Measurements from ENCODE around the gene MBTPS2. TPM values are rescaled to one million over a fixed set of nuclear protein-coding genes. Genes with fewer than 3 reads are reported as not detected.

Gene MBTPS2
- total RNA-seq (2011; cell fraction: chromatin; rRNA removed; ENCODE audit: low replicate concordance), result 13.0 and 22.6 TPM in 2 replicates
- 12.0 and 14.2 TPM in 2 replicates for total RNA-seq (2011; cell fraction: nucleolus; rRNA removed)
- total RNA-seq (2011; cell fraction: nucleoplasm; rRNA removed), result 21.8 and 31.3 TPM in 2 replicates
- total RNA-seq (2014; rRNA removed) (2.3 and 3.2 TPM in 2 replicates), total RNA-seq (2014; rRNA removed; fragmentation: Illumina TruSeq; extraction: Trizol) (3.1 and 4.1 TPM in 2 replicates), total RNA-seq (2015; rRNA removed; fragmentation: Illumina TruSeq; extraction: Trizol) (2.5 and 2.7 TPM in 2 replicates), total RNA-seq (2021) (9.6 and 10.4 TPM in 2 replicates), polyA plus RNA-seq (2011; rRNA removed) (13.4 and 18.7 TPM in 2 replicates), polyA plus RNA-seq (2014; fragmentation: Illumina TruSeq; extraction: Trizol) (8.9 and 10.4 TPM in 2 replicates), polyA plus RNA-seq (2014; fragmentation: Nextera tagmentation; extraction: Ambion mirVana) (1 to 10 TPM; 3.9 to 4.0 TPM), polyA plus RNA-seq (2014; rRNA removed) (7.5 and 12.0 TPM in 2 replicates), polyA minus RNA-seq (2011; rRNA and poly(A)+ RNA removed) (27.8 and 31.6 TPM in 2 replicates), Bru-seq, nascent RNA (percentile 69 among the genes with signal in this experiment), BruChase-seq, experiment 1, labeled RNA remaining after a 2-hour chase (percentile 70 among the genes with signal in this experiment), BruChase-seq, experiment 2, labeled RNA remaining after a 6-hour chase (percentile 68 among the genes with signal in this experiment)
- polyA plus RNA-seq (2011; cell fraction: cytosol; rRNA removed), result 5.2 and 10.0 TPM in 2 replicates
- polyA plus RNA-seq (2011; cell fraction: nucleus; rRNA removed), result 7.0 and 7.8 TPM in 2 replicates
- polyA plus RNA-seq (2012), result 7.7 and 11.1 TPM in 2 replicates
- 7.1 and 8.5 TPM in 2 replicates for polyA minus RNA-seq (2011; cell fraction: cytosol; rRNA and poly(A)+ RNA removed)
- polyA minus RNA-seq (2011; cell fraction: nucleus; rRNA and poly(A)+ RNA removed), result 5.9 and 9.3 TPM in 2 replicates
- long read RNA-seq, experiment 1, full-length matches to known transcripts, result 42 of 67 reads
- long read RNA-seq, experiment 1, partial matches to known transcripts, result 9 of 67 reads
- long read RNA-seq, experiment 1, other reads (novel, unspliced or antisense), result 16 of 67 reads
- long read RNA-seq, experiment 2, full-length matches to known transcripts, result 1 of 7 reads
- long read RNA-seq, experiment 2, partial matches to known transcripts, result 0 of 7 reads
- long read RNA-seq, experiment 2, other reads (novel, unspliced or antisense), result 6 of 7 reads
- long read RNA-seq, experiment 3, full-length matches to known transcripts, result 4 of 8 reads
- long read RNA-seq, experiment 3, partial matches to known transcripts, result 4 of 8 reads
- long read RNA-seq, experiment 3, other reads (novel, unspliced or antisense), result 0 of 8 reads

- peak within 1 kb of the TSS; percentile 81 for H3K4me3 ChIP-seq
- DNase-seq (ENCODE audit: extremely low read depth in 1 of 4, low spot score in 3 of 4) (peak; percentile 56 to 92 (median 62)), ATAC-seq (peak; percentile 92), FAIRE-seq (peak; percentile 87)
- intact Hi-C loops (cut with micrococcal nuclease) (loop anchor here (2.0 to 10.0 kb wide), 4 partner anchors 103 to 905 kb away; partner anchors contain the start of gene SMS), in situ Hi-C loops (cut with MboI) (no loop called here)
- ChIA-PET CTCF (ENCODE audit: low intra/inter-chr PET ratio) (interaction anchor here (0.8 to 2.2 kb wide), 4 partner anchors 133 to 146 kb away, joined by 4 to 8 read pairs (median 4); no protein-coding TSS in a partner anchor), POLR2A (interaction anchor here (0.6 to 1.2 kb wide), 3 partner anchors 16 to 21 kb away, joined by 3 to 4 read pairs (median 3); partner anchors contain the start of gene YY2)
- 1% methylated on average over 16 of the region's 61 CpGs for WGBS (ENCODE audit: insufficient coverage, low coverage, missing lambda C conversion rate)
- peak within 1 kb of the TSS; percentile 83 for H3K4me2 ChIP-seq (ENCODE audit: insufficient read depth, low read length)
- peak within 1 kb of the TSS; percentile 88 for H2AFZ ChIP-seq (ENCODE audit: low read depth, low read length)
- no peaks in the 10 kb centered on the region for H3K27me3 ChIP-seq (ENCODE audit: control insufficient read depth in 2 of 2, insufficient read depth in 2 of 2, low read length in 2 of 2)
- H3K36me3 ChIP-seq (ENCODE audit: control insufficient read depth, insufficient read depth, low read length), result peaks cover 6% of the 10 kb centered on the region; the same call in 1 of the 3 replicates
- H4K20me1 ChIP-seq (replicated peaks; ENCODE audit: control insufficient read depth, insufficient read depth, low read length), result no peaks in the 10 kb centered on the region
- peaks cover 17% of the 10 kb centered on the region for H3K79me2 ChIP-seq (ENCODE audit: control insufficient read depth, insufficient read depth, low read length)
- no peaks in the 10 kb centered on the region for H3K9me3 ChIP-seq (replicated peaks; ENCODE audit: control insufficient read depth, insufficient read depth, low read depth, low read length)
- H3K9me1 ChIP-seq (ENCODE audit: control insufficient read depth, insufficient read depth, low read length), result no peaks in the 10 kb centered on the region
- peak within 1 kb of the TSS; percentile 83 to 99 for H3K9ac ChIP-seq (ENCODE audit: insufficient read depth in 1 of 2, low read depth in 2 of 2, low read length in 2 of 2)
- H3K27ac ChIP-seq (ENCODE audit: extremely low read depth, low read depth, low read length), result peak within 1 kb of the TSS; percentile 70
- H3K4me1 ChIP-seq (replicated peaks in 1 of 2; ENCODE audit: control insufficient read depth in 2 of 2, insufficient read depth in 2 of 2, low read length in 2 of 2), result no peaks in the 10 kb centered on the region
- BruUV-seq (replicated peaks), result no TSS peak
- 0 out of 2 replicates have a peak, but pooled peaks have one; percentile 43 for TF ChIP-seq GATAD2A (IDR thresholded peaks at IDR 0.05)
- TF ChIP-seq ZNF583 (CRISPR knock-in tag; IDR thresholded peaks at IDR 0.05), result no peak
- no peak for TF ChIP-seq SMARCB1 (IDR thresholded peaks at IDR 0.05; ENCODE audit: insufficient read length, low read depth)
- no peak for TF ChIP-seq ZNF511 (CRISPR knock-in tag; IDR thresholded peaks at IDR 0.05)
- no peak for TF ChIP-seq ZBTB7A (IDR thresholded peaks at IDR 0.05; ENCODE audit: borderline replicate concordance, control insufficient read depth, low read depth, low read length)
- TF ChIP-seq ZNF696 (CRISPR knock-in tag; conservative IDR thresholded peaks at IDR 0.05), result no peak
- TF ChIP-seq SMAD2 (IDR thresholded peaks at IDR 0.05; ENCODE audit: low read depth, low read length), result no peak
- no peak for TF ChIP-seq CAMTA2 (CRISPR knock-in tag; conservative IDR thresholded peaks at IDR 0.05)
- TF ChIP-seq HINFP (tag; conservative IDR thresholded peaks at IDR 0.05; ENCODE audit: low read depth), result no peak
- no peak for TF ChIP-seq BRF2 (IDR thresholded peaks at IDR 0.05; ENCODE audit: borderline replicate concordance, insufficient read depth, insufficient read length)
- TF ChIP-seq GATAD2B (IDR thresholded peaks at IDR 0.05; ENCODE audit: borderline replicate concordance), result peak; percentile 26; the same call in 1 of the 2 replicates
- TF ChIP-seq HCFC1 (IDR thresholded peaks at IDR 0.05; ENCODE audit: low read depth, low read length), result peak; percentile 83
Measured at GRCh38 chrX:21839334-21840192, at the start of gene MBTPS2. Gene MBTPS2 (plus strand): TSS chrX:21839617. CDS start chrX:21839735, 118 bp downstream.

All from K562 (cell line).